A673 (cell line): Measurements from ENCODE around the gene C14orf132. TPM values are rescaled to one million over a fixed set of nuclear protein-coding genes. Genes with fewer than 3 reads are reported as not detected.

ENCODE experiments used
- BruUV-seq: library from RNA; stranded (reverse); fragments of 400-500 nt; replicated peaks from 2 replicates; lab custom pipeline; 2021; lab: Mats Ljungman, UMichigan
- CTCF ChIA-PET: fragments of 300-600 bp; sonication (Branson Sonifier 250); formaldehyde crosslinking; loops from one replicate; lab custom pipeline; 2022; ENCODE audit warnings: antibody characterized with exemption; lab: Charles Lee
- POLR2A ChIA-PET: fragments of 300-600 bp; sonication (Branson Sonifier 250); formaldehyde crosslinking; loops from one replicate; lab custom pipeline; 2022; ENCODE audit warnings: antibody characterized with exemption; ENCODE audit not compliant: low non-redundant PET; lab: Charles Lee
- DNase-seq: peaks from one replicate; pipeline ENCODE4 v3.0.0-alpha.2; 2015; ENCODE audit warnings: low spot score
- H3K27ac ChIP-seq: fragments of 200-600 bp; sonication (generic); 2 replicates; pipeline ENCODE4 v1.5.1; 2016; ENCODE audit warnings: mixed run types, low read depth, mild to moderate bottlenecking, mixed read lengths, antibody characterized with exemption, low read length; ENCODE audit not compliant: poor library complexity, severe bottlenecking
- H3K27me3 ChIP-seq: fragments of 200-600 bp; sonication (generic); replicated peaks from 2 replicates; pipeline ENCODE4 v1.6.1; 2017; ENCODE audit warnings: mixed run types, low read depth, mild to moderate bottlenecking, mixed read lengths, antibody characterized with exemption, low read length; ENCODE audit not compliant: insufficient read depth, poor library complexity
- H3K36me3 ChIP-seq: fragments of 200-600 bp; sonication (generic); 2 replicates; pipeline ENCODE4 v1.6.1; 2016; ENCODE audit warnings: mixed run types, mild to moderate bottlenecking, mixed read lengths, antibody characterized with exemption, low read length; ENCODE audit not compliant: insufficient read depth, poor library complexity, severe bottlenecking
- H3K4me1 ChIP-seq: fragments of 200-600 bp; sonication (generic); 2 replicates; pipeline ENCODE4 v1.6.1; 2017; ENCODE audit warnings: mixed run types, mild to moderate bottlenecking, mixed read lengths, antibody characterized with exemption, low read length; ENCODE audit not compliant: insufficient read depth, poor library complexity, severe bottlenecking
- H3K4me3 ChIP-seq: fragments of 200-600 bp; sonication (generic); 2 replicates; pipeline ENCODE4 v1.5.1; 2016; ENCODE audit warnings: low read depth, mixed run types, mild to moderate bottlenecking, mixed read lengths, low read length; ENCODE audit not compliant: poor library complexity, severe bottlenecking
- H3K9me3 ChIP-seq: fragments of 200-600 bp; sonication (generic); 2 replicates; pipeline ENCODE4 v1.6.1; 2016; ENCODE audit warnings: mixed run types, low read depth, mild to moderate bottlenecking, mixed read lengths, antibody characterized with exemption, low read length; ENCODE audit not compliant: poor library complexity, severe bottlenecking
- EZH2 ChIP-seq: fragments of 200-600 bp; sonication (generic); IDR thresholded peaks from 2 replicates; pipeline ENCODE4 v1.6.1; 2017; ENCODE audit warnings: borderline replicate concordance, low read depth, mild to moderate bottlenecking, mixed read lengths, antibody characterized with exemption, low read length; ENCODE audit not compliant: poor library complexity, severe bottlenecking
- intact Hi-C: fragments of 100-400 bp; cut with micrococcal nuclease; formaldehyde crosslinking; loops from one replicate; pipeline ENCODE4 v1.10.0; 2022; ENCODE audit not compliant: unreplicated experiment
- total RNA-seq: library from RNA; stranded (reverse); gene quantifications from 2 replicates; pipeline ENCODE4 v1.2.3, GENCODE V29; 2021
- TF ChIP-seq, protein P1 (sequence below): fragments of 300-800, 200-600 bp; sonication (generic); conservative IDR thresholded peaks from 2 replicates; pipeline ENCODE4 v1.5.1; 2017; ENCODE audit warnings: low read depth, mild to moderate bottlenecking, antibody characterized with exemption, low read length, moderate library complexity, mixed read lengths

C14orf132 gene
- total RNA-seq, 1 experiment from 2014 or later = 8.3 TPM

DNA sequence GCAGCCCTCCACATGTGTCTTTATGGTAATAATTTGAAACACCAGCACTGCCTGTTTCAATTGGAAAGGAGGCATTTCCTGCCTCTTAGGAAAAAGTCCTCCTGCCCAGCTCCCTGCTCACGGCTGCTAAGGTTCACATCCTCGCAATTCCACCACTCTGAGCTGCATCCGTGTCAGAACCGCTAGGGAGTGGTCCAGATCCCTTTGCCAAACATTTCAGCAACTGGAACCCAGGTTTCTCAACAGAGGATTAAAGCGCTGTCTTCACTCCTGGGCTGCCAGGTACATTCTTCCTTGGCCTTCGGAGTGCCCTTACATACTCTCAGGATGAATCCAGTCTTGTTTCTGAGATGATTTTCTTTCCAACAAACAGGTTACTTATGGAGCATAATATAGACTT, 23.3 kb downstream of the C14orf132 start:
- DNase-seq = no peak
- Histone ChIP-seq H3K27me3 (no peaks in the 10 kb centered on the region), H3K27ac (no peak overlapping the region), H3K4me3 (no peak overlapping the region), H3K36me3 (no peaks in the 10 kb centered on the region), H3K4me1 (no peaks in the 10 kb centered on the region), H3K9me3 (no peaks in the 10 kb centered on the region)
- ChIA-PET POLR2A (no interaction called here), CTCF (interaction anchor here (0.7 kb wide), 1 partner anchor 13 kb away, joined by 6 read pairs; no protein-coding TSS in a partner anchor)
- no peak for TF ChIP-seq EZH2
- TF ChIP-seq, protein P1, sequence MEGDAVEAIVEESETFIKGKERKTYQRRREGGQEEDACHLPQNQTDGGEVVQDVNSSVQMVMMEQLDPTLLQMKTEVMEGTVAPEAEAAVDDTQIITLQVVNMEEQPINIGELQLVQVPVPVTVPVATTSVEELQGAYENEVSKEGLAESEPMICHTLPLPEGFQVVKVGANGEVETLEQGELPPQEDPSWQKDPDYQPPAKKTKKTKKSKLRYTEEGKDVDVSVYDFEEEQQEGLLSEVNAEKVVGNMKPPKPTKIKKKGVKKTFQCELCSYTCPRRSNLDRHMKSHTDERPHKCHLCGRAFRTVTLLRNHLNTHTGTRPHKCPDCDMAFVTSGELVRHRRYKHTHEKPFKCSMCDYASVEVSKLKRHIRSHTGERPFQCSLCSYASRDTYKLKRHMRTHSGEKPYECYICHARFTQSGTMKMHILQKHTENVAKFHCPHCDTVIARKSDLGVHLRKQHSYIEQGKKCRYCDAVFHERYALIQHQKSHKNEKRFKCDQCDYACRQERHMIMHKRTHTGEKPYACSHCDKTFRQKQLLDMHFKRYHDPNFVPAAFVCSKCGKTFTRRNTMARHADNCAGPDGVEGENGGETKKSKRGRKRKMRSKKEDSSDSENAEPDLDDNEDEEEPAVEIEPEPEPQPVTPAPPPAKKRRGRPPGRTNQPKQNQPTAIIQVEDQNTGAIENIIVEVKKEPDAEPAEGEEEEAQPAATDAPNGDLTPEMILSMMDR = no peak
- no TSS peak for BruUV-seq
- intact Hi-C loops = no loop called here

DNA sequence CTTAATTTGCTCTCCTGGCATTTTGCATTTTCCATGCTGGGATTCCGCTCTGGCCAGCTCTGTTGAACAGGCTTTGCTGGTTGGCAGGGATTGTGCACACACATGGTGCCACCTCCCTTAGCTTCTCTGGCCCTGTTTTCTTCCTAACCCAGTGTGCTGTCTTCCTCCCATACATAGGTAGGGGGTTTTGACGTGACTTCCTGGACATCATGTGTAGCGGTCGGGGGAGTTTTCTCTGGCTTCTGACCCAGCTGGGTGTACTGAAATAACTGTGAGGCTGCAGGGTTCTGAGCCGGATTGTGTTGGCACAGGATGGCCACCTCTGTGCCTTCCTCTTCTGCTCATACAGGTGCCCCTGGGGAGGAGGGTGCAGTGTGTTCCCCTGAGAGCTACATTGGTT, 25.7 kb downstream of the C14orf132 start:
- no peak for DNase-seq
- TF ChIP-seq, protein P1 = no peak
- no peak for TF ChIP-seq EZH2
- H3K36me3 ChIP-seq = no peaks in the 10 kb centered on the region
- no peaks in the 10 kb centered on the region for H3K4me1 ChIP-seq
- no peaks in the 10 kb centered on the region for H3K9me3 ChIP-seq
- H3K27me3 ChIP-seq = no peaks in the 10 kb centered on the region
- no peak overlapping the region for H3K4me3 ChIP-seq
- CTCF ChIA-PET = no interaction called here
- BruUV-seq = no TSS peak
- intact Hi-C loops = no loop called here
- no peak overlapping the region for H3K27ac ChIP-seq
- POLR2A ChIA-PET = no interaction called here

DNA sequence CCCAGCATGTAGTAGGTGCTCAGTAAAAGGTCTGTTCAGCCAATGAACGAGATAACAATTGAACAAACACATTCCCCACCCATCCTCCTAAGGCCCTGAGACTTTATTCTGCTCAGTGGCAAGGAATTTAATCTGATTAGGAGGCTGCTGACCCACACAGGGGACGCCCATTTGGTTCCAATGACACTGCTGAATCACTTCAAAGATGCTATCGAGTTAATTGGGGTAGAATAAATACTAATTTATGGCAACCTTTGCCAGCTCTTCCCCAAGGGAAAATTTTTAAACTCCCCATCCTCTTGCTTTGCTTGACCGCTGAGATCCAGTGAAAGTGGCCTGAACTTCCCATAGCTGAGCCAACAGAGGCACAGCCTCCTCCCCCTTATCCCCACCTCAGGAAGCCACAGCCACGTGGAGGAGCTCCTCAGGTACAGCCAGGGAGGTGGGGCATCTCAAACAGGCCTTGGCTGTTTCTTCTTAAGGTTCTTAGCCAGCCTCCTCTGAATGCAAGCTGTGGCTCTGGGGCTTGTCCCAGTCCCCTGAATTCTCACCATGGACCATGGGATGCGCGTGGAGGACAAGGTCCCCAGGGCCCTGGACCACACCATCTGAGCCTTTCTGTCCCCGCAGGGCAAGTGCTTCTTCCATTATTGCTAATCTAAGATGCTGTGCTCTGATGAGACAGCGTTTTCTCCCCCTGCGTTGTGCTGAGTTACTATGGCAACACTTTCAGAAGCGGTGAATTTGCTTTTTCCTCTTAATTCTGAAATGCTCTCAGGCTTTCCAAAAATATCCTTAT, 26.7 kb downstream of the C14orf132 start:
- intact Hi-C loops = no loop called here
- ChIA-PET CTCF (no interaction called here), POLR2A (no interaction called here)
- TF ChIP-seq, protein P1 = no peak
- no peak for TF ChIP-seq EZH2
- no peak overlapping the region for H3K27ac ChIP-seq
- no peaks in the 10 kb centered on the region for H3K36me3 ChIP-seq
- H3K4me3 ChIP-seq = no peak overlapping the region
- no peak for DNase-seq
- H3K4me1 ChIP-seq = no peaks in the 10 kb centered on the region
- BruUV-seq = no TSS peak
- H3K27me3 ChIP-seq = no peaks in the 10 kb centered on the region
- H3K9me3 ChIP-seq = no peaks in the 10 kb centered on the region
